ENCODE data around the gene SERPINA6. TPM values are rescaled to one million over a fixed set of nuclear protein-coding genes. Genes with fewer than 3 reads are reported as not detected.

Gene SERPINA6
- total RNA-seq, 1 experiment from 2014 or later = not detected

GRCh38 chr14:94345344-94346064, 22.4 kb upstream of the SERPINA6 start:
- DNase-seq (ENCODE audit: unreplicated experiment) = peak; percentile 96
- H3K9me3 Mint-ChIP-seq (ENCODE audit: unreplicated experiment) = peaks cover 5% of the 10 kb centered on the region
- H3K4me3 Mint-ChIP-seq (ENCODE audit: unreplicated experiment) = no peak overlapping the region
- no TSS peak for BruUV-seq (replicated peaks)
- ChIA-PET POLR2A (interaction anchor here (0.6 to 2.4 kb wide), 5 partner anchors 11 to 124 kb away, joined by 3 to 15 read pairs (median 4); no protein-coding TSS in a partner anchor), CTCF (interaction anchor here (0.6 to 1.0 kb wide), 4 partner anchors 11 to 123 kb away, joined by 3 to 4 read pairs (median 3); no protein-coding TSS in a partner anchor)
- TF ChIP-seq CTCF (IDR thresholded peaks at IDR 0.05; ENCODE audit: unreplicated experiment) = no peak
- peak overlapping the region; percentile 56 for H3K27ac Mint-ChIP-seq (ENCODE audit: low read depth, unreplicated experiment)
- H3K27me3 Mint-ChIP-seq (ENCODE audit: insufficient read depth, unreplicated experiment) = no peaks in the 10 kb centered on the region
- H3K36me3 Mint-ChIP-seq (ENCODE audit: insufficient read depth, unreplicated experiment) = peaks cover 5% of the 10 kb centered on the region
- peaks cover 40% of the 10 kb centered on the region for H3K4me1 Mint-ChIP-seq (ENCODE audit: insufficient read depth, unreplicated experiment)
- intact Hi-C loops (cut with micrococcal nuclease) = no loop called here

GRCh38 chr14:94344389-94344788, 21.3 kb upstream of the SERPINA6 start:
- peaks cover 6% of the 10 kb centered on the region for H3K36me3 Mint-ChIP-seq (ENCODE audit: insufficient read depth, unreplicated experiment)
- BruUV-seq (replicated peaks) = no TSS peak
- CTCF ChIA-PET = interaction anchor here (1.0 to 1.5 kb wide), 3 partner anchors 8 to 141 kb away, joined by 3 to 4 read pairs (median 4); no protein-coding TSS in a partner anchor
- no peak for DNase-seq (ENCODE audit: unreplicated experiment)
- H3K27me3 Mint-ChIP-seq (ENCODE audit: insufficient read depth, unreplicated experiment) = no peaks in the 10 kb centered on the region
- H3K4me1 Mint-ChIP-seq (ENCODE audit: insufficient read depth, unreplicated experiment) = peaks cover 41% of the 10 kb centered on the region
- H3K9me3 Mint-ChIP-seq (ENCODE audit: unreplicated experiment) = peaks cover 7% of the 10 kb centered on the region
- H3K4me3 Mint-ChIP-seq (ENCODE audit: unreplicated experiment) = no peak overlapping the region
- H3K27ac Mint-ChIP-seq (ENCODE audit: low read depth, unreplicated experiment) = peak overlapping the region; percentile 56
- no peak for TF ChIP-seq CTCF (IDR thresholded peaks at IDR 0.05; ENCODE audit: unreplicated experiment)
- POLR2A ChIA-PET = interaction anchor here (0.6 to 2.4 kb wide), 5 partner anchors 9 to 1912 kb away, joined by 3 to 15 read pairs (median 4); partner anchors contain the start of gene BDKRB1
- intact Hi-C loops (cut with micrococcal nuclease) = no loop called here

GRCh38 chr14:94343238-94344005, 20.3 kb upstream of the SERPINA6 start:
- Mint-ChIP-seq H3K4me1 (ENCODE audit: insufficient read depth, unreplicated experiment) (peaks cover 41% of the 10 kb centered on the region), H3K27ac (ENCODE audit: low read depth, unreplicated experiment) (no peak overlapping the region), H3K4me3 (ENCODE audit: unreplicated experiment) (no peak overlapping the region), H3K9me3 (ENCODE audit: unreplicated experiment) (peaks cover 7% of the 10 kb centered on the region), H3K36me3 (ENCODE audit: insufficient read depth, unreplicated experiment) (peaks cover 6% of the 10 kb centered on the region), H3K27me3 (ENCODE audit: insufficient read depth, unreplicated experiment) (no peaks in the 10 kb centered on the region)
- CTCF ChIA-PET = interaction anchor here (0.9 to 1.5 kb wide), 5 partner anchors 9 to 143 kb away, joined by 3 to 4 read pairs (median 3); no protein-coding TSS in a partner anchor
- POLR2A ChIA-PET = interaction anchor here (2.4 to 2.6 kb wide), 2 partner anchors 29 to 31 kb away, joined by 12 to 27 read pairs; no protein-coding TSS in a partner anchor
- intact Hi-C loops (cut with micrococcal nuclease) = loop anchor here (2.0 kb wide), 1 partner anchor 29 kb away; no protein-coding TSS in a partner anchor
- no TSS peak for BruUV-seq (replicated peaks)
- no peak for DNase-seq (ENCODE audit: unreplicated experiment)
- TF ChIP-seq CTCF (IDR thresholded peaks at IDR 0.05; ENCODE audit: unreplicated experiment) = no peak

Data from MCF 10A (cell line).